HCT116 (cell line): ENCODE measurements around the gene SMIM26. TPM values are rescaled to one million over a fixed set of nuclear protein-coding genes. Genes with fewer than 3 reads are reported as not detected.

Experiments used
- ATAC-seq: fragments of 200-7000 bp; cut with Tn5 transposase; 2 replicates; pipeline ENCODE4 v1.9.1; 2020; ENCODE audit warnings: mild to moderate bottlenecking, moderate library complexity
- BruUV-seq: library from RNA; stranded (reverse); fragments of 400-500 nt; replicated peaks from 2 replicates; lab custom pipeline; 2021; lab: Mats Ljungman, UMichigan
- CTCF ChIA-PET: fragments of 300-600 bp; sonication (Branson Sonifier 250); formaldehyde crosslinking; loops from one replicate; lab custom pipeline; 2021; ENCODE audit warnings: antibody characterized with exemption; lab: Charles Lee
- POLR2A ChIA-PET: fragments of 300-600, 350-600 bp; sonication (Branson Sonifier 250); formaldehyde crosslinking; loops from one replicate; lab custom pipeline; 2021; ENCODE audit warnings: antibody characterized with exemption; lab: Charles Lee
- RAD21 ChIA-PET, 2 experiments: fragments of 300-600 bp; sonication (Branson Sonifier 250); formaldehyde crosslinking; loops; one replicate each; lab custom pipeline; 2023; ENCODE audit warnings: low total read pairs in 2 of 2; ENCODE audit not compliant: uncharacterized antibody in 2 of 2, unreplicated experiment in 2 of 2, low non-redundant PET in 1 of 2; lab: Charles Lee
- DNase-seq: peaks from one replicate; pipeline ENCODE4 v3.0.0-alpha.2; 2010; ENCODE audit warnings: low read depth, low spot score
- H2AFZ ChIP-seq: fragments of 200-600 bp; shearing (Covaris generic), sonication (generic); 2 replicates; pipeline ENCODE4 v1.6.1; 2017; ENCODE audit warnings: low read depth, mixed run types, mixed read lengths, antibody characterized with exemption, low read length; ENCODE audit not compliant: poor library complexity, severe bottlenecking
- H3K27ac ChIP-seq: 2 replicates; pipeline ENCODE4 v1.5.1; 2012; ENCODE audit warnings: low read depth, low read length
- H3K27me3 ChIP-seq: fragments of 200-600 bp; sonication (generic); 2 replicates; pipeline ENCODE4 v1.6.1; 2016; ENCODE audit warnings: mixed run types, low read length, mixed read lengths; ENCODE audit not compliant: insufficient read depth
- H3K36me3 ChIP-seq, 2 experiments: fragments of 200-500 bp in 1 of 2; fragments of 200-600 bp in 1 of 2; sonication (Bioruptor generic) in 1 of 2; sonication (generic) in 1 of 2; 2 replicates each; pipeline versions ENCODE4 v1.5.1 to v1.6.1; 2014 to 2016; ENCODE audit warnings: low read length in 2 of 2, inconsistent platforms in 1 of 2, mixed read lengths in 1 of 2, mixed run types in 1 of 2; ENCODE audit not compliant: insufficient read depth in 2 of 2, control insufficient read depth in 1 of 2
- H3K4me1 ChIP-seq, 2 experiments: fragments of 200-600 bp in 1 of 2; sonication (generic) in 1 of 2; 2 replicates each; pipeline versions ENCODE4 v1.5.1 to v1.6.1; 2012 to 2017; ENCODE audit warnings: low read length in 2 of 2, inconsistent platforms in 1 of 2, mild to moderate bottlenecking in 1 of 2, mixed read lengths in 1 of 2, mixed run types in 1 of 2, moderate library complexity in 1 of 2; ENCODE audit not compliant: insufficient read depth in 2 of 2, control insufficient read depth in 1 of 2
- H3K4me2 ChIP-seq: fragments of 200-600 bp; sonication (generic); 2 replicates; pipeline ENCODE4 v1.6.1; 2017; ENCODE audit warnings: mixed run types, low read length, mixed read lengths
- H3K4me3 ChIP-seq, 2 experiments: fragments of 200-600 bp in 1 of 2; sonication (generic) in 1 of 2; replicated peaks in 1 of 2; 2 replicates each; pipeline ENCODE4 v1.5.1; 2011 to 2016; ENCODE audit warnings: low read length in 2 of 2, control low read depth in 1 of 2, low read depth in 1 of 2, mild to moderate bottlenecking in 1 of 2, mixed read lengths in 1 of 2, mixed run types in 1 of 2
- H3K79me2 ChIP-seq: fragments of 200-600 bp; sonication (generic); 2 replicates; pipeline ENCODE4 v1.6.1; 2017; ENCODE audit warnings: mild to moderate bottlenecking, mixed run types, low read length, moderate library complexity, mixed read lengths; ENCODE audit not compliant: insufficient read depth
- H3K9ac ChIP-seq: fragments of 200-600 bp; sonication (generic); 2 replicates; pipeline ENCODE4 v1.6.1; 2016; ENCODE audit warnings: low read length, mixed read lengths
- H3K9me2 ChIP-seq: fragments of 200-600 bp; sonication (generic), shearing (Covaris generic); 2 replicates; pipeline ENCODE4 v1.6.1; 2017; ENCODE audit warnings: mixed run types, mild to moderate bottlenecking, moderate library complexity; ENCODE audit not compliant: insufficient read depth
- H3K9me3 ChIP-seq, 2 experiments: fragments of 200-500 bp in 1 of 2; fragments of 200-600 bp in 1 of 2; sonication (Bioruptor generic) in 1 of 2; sonication (generic) in 1 of 2; 2 replicates each; pipeline ENCODE4 v1.6.1; 2014 to 2017; ENCODE audit warnings: low read length in 2 of 2, mixed read lengths in 2 of 2, inconsistent platforms in 1 of 2, low read depth in 1 of 2, mild to moderate bottlenecking in 1 of 2, mixed run types in 1 of 2, moderate library complexity in 1 of 2; ENCODE audit not compliant: control insufficient read depth in 1 of 2, insufficient read depth in 1 of 2
- H4K20me1 ChIP-seq: fragments of 200-600 bp; sonication (generic), shearing (Covaris generic); 2 replicates; pipeline ENCODE4 v1.6.1; 2017; ENCODE audit warnings: mixed run types, mild to moderate bottlenecking, moderate library complexity; ENCODE audit not compliant: insufficient read depth
- EGR1 ChIP-seq: IDR thresholded peaks from 2 replicates; pipeline ENCODE4 v1.6.1; 2012; ENCODE audit warnings: low read depth
- ELF1 ChIP-seq: IDR thresholded peaks from 2 replicates; pipeline ENCODE4 v1.6.1; 2012; ENCODE audit warnings: low read depth, borderline replicate concordance
- EZH2 ChIP-seq: fragments of 200-600 bp; sonication (generic); IDR thresholded peaks from 2 replicates; pipeline ENCODE4 v1.6.1; 2017; ENCODE audit warnings: antibody characterized with exemption, mixed run types
- MAX ChIP-seq: IDR thresholded peaks from 2 replicates; pipeline ENCODE4 v1.6.1; 2012
- POLR2AphosphoS5 ChIP-seq: IDR thresholded peaks from 2 replicates; pipeline ENCODE4 v1.6.1; 2011; ENCODE audit warnings: mild to moderate bottlenecking, low read depth, low read length, moderate library complexity
- SIN3A ChIP-seq: IDR thresholded peaks from 2 replicates; pipeline ENCODE4 v1.6.1; 2012; ENCODE audit warnings: low read depth
- SP1 ChIP-seq: IDR thresholded peaks from 2 replicates; pipeline ENCODE4 v1.6.1; 2012; ENCODE audit warnings: low read depth
- ZFX ChIP-seq: fragments of 450-650 bp; IDR thresholded peaks from 2 replicates; pipeline ENCODE4 v1.6.1; 2017
- intact Hi-C: fragments of 100-400 bp; cut with micrococcal nuclease; formaldehyde crosslinking; loops from 2 replicates; pipeline ENCODE4 v1.10.0; 2022
- total RNA-seq: library from RNA; stranded (reverse); gene quantifications from one replicate; pipeline ENCODE4 v1.2.1, GENCODE V29; 2021; ENCODE audit not compliant: unreplicated experiment
- TF ChIP-seq, protein P1 (sequence below), 3 experiments: fragments of 200-600 bp in 1 of 3; sonication (generic) in 1 of 3; IDR thresholded peaks in 2 of 3; conservative IDR thresholded peaks in 1 of 3; 2 replicates each; pipeline ENCODE4 v1.5.1; 2012 to 2017; ENCODE audit warnings: low read depth in 2 of 3, low read length in 2 of 3, antibody characterized with exemption in 1 of 3, borderline replicate concordance in 1 of 3, control low read depth in 1 of 3, mild to moderate bottlenecking in 1 of 3, mixed read lengths in 1 of 3, mixed run types in 1 of 3, moderate library complexity in 1 of 3; ENCODE audit not compliant: insufficient read depth in 1 of 3
- TF ChIP-seq, protein P2 (sequence below): IDR thresholded peaks from 2 replicates; pipeline ENCODE4 v1.6.1; 2012; ENCODE audit warnings: low read depth

The SMIM26 gene
- total RNA-seq, 1 experiment from 2014 or later, result 80.1 TPM

GRCh38 chr20:18571009-18571408, 3.8 kb downstream of the SMIM26 start:
- Histone ChIP-seq H3K4me1 (peaks cover 0 to 4% of the 10 kb centered on the region in 2 experiments; a peak in 2 of 4 replicates), H3K79me2 (peaks cover 21% of the 10 kb centered on the region), H3K9me3 (no peaks in the 10 kb centered on the region), H3K9ac (no peak overlapping the region), H2AFZ (no peak overlapping the region), H4K20me1 (no peaks in the 10 kb centered on the region), H3K9me2 (no peaks in the 10 kb centered on the region), H3K27me3 (no peaks in the 10 kb centered on the region), H3K27ac (no peak overlapping the region), H3K4me3 (no peak overlapping the region), H3K36me3 (peaks cover 6% of the 10 kb centered on the region in 2 experiments; a peak in 3 of 4 replicates), H3K4me2 (no peak overlapping the region)
- POLR2A ChIA-PET, result interaction anchor here (0.8 to 1.3 kb wide), 2 partner anchors 15 to 63 kb away, joined by 3 to 5 read pairs; partner anchors contain the start of gene SEC23B
- CTCF ChIA-PET, result no interaction called here
- RAD21 ChIA-PET, result interaction anchor here in 1 of 2 experiments (0.6 kb wide), 1 partner anchor 53 kb away, joined by 3 read pairs; no protein-coding TSS in a partner anchor
- intact Hi-C loops, result no loop called here
- no peak for DNase-seq
- TF ChIP-seq EGR1 (no peak), ELF1 (no peak), POLR2AphosphoS5 (no peak), MAX (no peak), SIN3A (no peak), EZH2 (no peak), SP1 (no peak), ZFX (no peak)
- TF ChIP-seq, protein P1, sequence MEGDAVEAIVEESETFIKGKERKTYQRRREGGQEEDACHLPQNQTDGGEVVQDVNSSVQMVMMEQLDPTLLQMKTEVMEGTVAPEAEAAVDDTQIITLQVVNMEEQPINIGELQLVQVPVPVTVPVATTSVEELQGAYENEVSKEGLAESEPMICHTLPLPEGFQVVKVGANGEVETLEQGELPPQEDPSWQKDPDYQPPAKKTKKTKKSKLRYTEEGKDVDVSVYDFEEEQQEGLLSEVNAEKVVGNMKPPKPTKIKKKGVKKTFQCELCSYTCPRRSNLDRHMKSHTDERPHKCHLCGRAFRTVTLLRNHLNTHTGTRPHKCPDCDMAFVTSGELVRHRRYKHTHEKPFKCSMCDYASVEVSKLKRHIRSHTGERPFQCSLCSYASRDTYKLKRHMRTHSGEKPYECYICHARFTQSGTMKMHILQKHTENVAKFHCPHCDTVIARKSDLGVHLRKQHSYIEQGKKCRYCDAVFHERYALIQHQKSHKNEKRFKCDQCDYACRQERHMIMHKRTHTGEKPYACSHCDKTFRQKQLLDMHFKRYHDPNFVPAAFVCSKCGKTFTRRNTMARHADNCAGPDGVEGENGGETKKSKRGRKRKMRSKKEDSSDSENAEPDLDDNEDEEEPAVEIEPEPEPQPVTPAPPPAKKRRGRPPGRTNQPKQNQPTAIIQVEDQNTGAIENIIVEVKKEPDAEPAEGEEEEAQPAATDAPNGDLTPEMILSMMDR (IDR thresholded peaks at IDR 0.05 in 2 of 3, conservative IDR thresholded peaks at IDR 0.05 in 1 of 3; ENCODE audit: borderline replicate concordance in 1 of 3, insufficient read depth in 1 of 3, low read depth in 2 of 3, low read length in 2 of 3), result no peak
- TF ChIP-seq, protein P2, sequence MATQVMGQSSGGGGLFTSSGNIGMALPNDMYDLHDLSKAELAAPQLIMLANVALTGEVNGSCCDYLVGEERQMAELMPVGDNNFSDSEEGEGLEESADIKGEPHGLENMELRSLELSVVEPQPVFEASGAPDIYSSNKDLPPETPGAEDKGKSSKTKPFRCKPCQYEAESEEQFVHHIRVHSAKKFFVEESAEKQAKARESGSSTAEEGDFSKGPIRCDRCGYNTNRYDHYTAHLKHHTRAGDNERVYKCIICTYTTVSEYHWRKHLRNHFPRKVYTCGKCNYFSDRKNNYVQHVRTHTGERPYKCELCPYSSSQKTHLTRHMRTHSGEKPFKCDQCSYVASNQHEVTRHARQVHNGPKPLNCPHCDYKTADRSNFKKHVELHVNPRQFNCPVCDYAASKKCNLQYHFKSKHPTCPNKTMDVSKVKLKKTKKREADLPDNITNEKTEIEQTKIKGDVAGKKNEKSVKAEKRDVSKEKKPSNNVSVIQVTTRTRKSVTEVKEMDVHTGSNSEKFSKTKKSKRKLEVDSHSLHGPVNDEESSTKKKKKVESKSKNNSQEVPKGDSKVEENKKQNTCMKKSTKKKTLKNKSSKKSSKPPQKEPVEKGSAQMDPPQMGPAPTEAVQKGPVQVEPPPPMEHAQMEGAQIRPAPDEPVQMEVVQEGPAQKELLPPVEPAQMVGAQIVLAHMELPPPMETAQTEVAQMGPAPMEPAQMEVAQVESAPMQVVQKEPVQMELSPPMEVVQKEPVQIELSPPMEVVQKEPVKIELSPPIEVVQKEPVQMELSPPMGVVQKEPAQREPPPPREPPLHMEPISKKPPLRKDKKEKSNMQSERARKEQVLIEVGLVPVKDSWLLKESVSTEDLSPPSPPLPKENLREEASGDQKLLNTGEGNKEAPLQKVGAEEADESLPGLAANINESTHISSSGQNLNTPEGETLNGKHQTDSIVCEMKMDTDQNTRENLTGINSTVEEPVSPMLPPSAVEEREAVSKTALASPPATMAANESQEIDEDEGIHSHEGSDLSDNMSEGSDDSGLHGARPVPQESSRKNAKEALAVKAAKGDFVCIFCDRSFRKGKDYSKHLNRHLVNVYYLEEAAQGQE, result no peak
- ATAC-seq, result no peak
- BruUV-seq, result no TSS peak
